Spinal cord (tissue), 10 donors: ENCODE data around the gene SEC11C. TPM values are rescaled to one million over a fixed set of nuclear protein-coding genes. Genes with fewer than 3 reads are reported as not detected.

Source experiments
- DNase-seq, 6 donors: peaks; one replicate each; pipeline versions ENCODE4 v3.0.0 to v3.0.0-alpha.2; 2013 to 2015; ENCODE audit warnings: low spot score in 6 of 6, low read depth in 4 of 6
- H3K27ac ChIP-seq: one replicate; pipeline ENCODE4 v1.5.1; 2013; ENCODE audit warnings: low read depth, low read length, control low read depth
- H3K27me3 ChIP-seq: one replicate; pipeline ENCODE4 v1.6.1; 2013; ENCODE audit warnings: low read length; ENCODE audit not compliant: control insufficient read depth, insufficient read depth
- H3K36me3 ChIP-seq: one replicate; pipeline ENCODE4 v1.6.1; 2013; ENCODE audit warnings: low read length; ENCODE audit not compliant: control insufficient read depth, insufficient read depth
- H3K4me1 ChIP-seq: one replicate; pipeline ENCODE4 v1.6.1; 2013; ENCODE audit warnings: low read length; ENCODE audit not compliant: control insufficient read depth, insufficient read depth
- H3K4me3 ChIP-seq: one replicate; pipeline ENCODE4 v1.5.1; 2013; ENCODE audit warnings: low read depth, low read length, control low read depth
- H3K9me3 ChIP-seq: one replicate; pipeline ENCODE4 v1.6.1; 2013; ENCODE audit warnings: low read length; ENCODE audit not compliant: control insufficient read depth, insufficient read depth
- WGBS: methylation state at CpG from one replicate; pipeline ENCODE4 v1.1.5; 2013; ENCODE audit warnings: missing lambda C conversion rate; ENCODE audit not compliant: insufficient coverage; 5-methylcytosine and 5-hydroxymethylcytosine counted together
- long read RNA-seq, 4 donors: transcript quantifications; one replicate each; lab custom pipeline, GENCODE V29; 2026
- polyA plus RNA-seq, 2 donors: library from polyadenylated mRNA; unstranded; fragments of 120-200 nt; gene quantifications; one replicate each; pipeline ENCODE4 v1.2.1, GENCODE V29; 2013; ENCODE audit not compliant: insufficient read length in 2 of 2
- total RNA-seq, 2 donors: library from RNA; depleted of rRNA in 1 of 2; stranded (reverse); fragments of 120-200 nt in 1 of 2; fragments of >200 nt in 1 of 2; gene quantifications; one replicate each; pipeline versions ENCODE4 v1.2.3 to v1.2.4, GENCODE V29; 2013 to 2014
- donor health status: healthy.

The SEC11C gene
- total RNA-seq = 100 to 1,000 TPM in 1 of 2 donors, 10 to 100 TPM in 1; 61.7 to 107 TPM
- 100 to 1,000 TPM; 169 to 206 TPM for polyA plus RNA-seq
- long read RNA-seq, donor 1, transcript SEC11C-204 (6 exons, 1,202 nt) = major isoform, 116 of 155 reads
- long read RNA-seq, donor 1, transcript SEC11C-203 (3 exons, 1,088 nt) = minor isoform, 7 of 155 reads
- long read RNA-seq, donor 1, transcript SEC11C-202 (4 exons, 2,054 nt) = minor isoform, 6 of 155 reads
- long read RNA-seq, donor 1, partial matches to known transcripts = 19 of 155 reads
- long read RNA-seq, donor 1, other reads (novel, unspliced or antisense) = 0 of 155 reads
- long read RNA-seq, donor 2, transcript SEC11C-204 (6 exons, 1,202 nt) = major isoform, 31 of 46 reads
- long read RNA-seq, donor 2, transcript SEC11C-202 (4 exons, 2,054 nt) = minor isoform, 6 of 46 reads
- long read RNA-seq, donor 2, transcript SEC11C-203 (3 exons, 1,088 nt) = minor isoform, 7 of 46 reads
- long read RNA-seq, donor 2, partial matches to known transcripts = 0 of 46 reads
- long read RNA-seq, donor 2, other reads (novel, unspliced or antisense) = 0 of 46 reads
- long read RNA-seq, donor 3, transcript SEC11C-203 (3 exons, 1,088 nt) = minor isoform, 5 of 58 reads
- long read RNA-seq, donor 3, transcript SEC11C-204 (6 exons, 1,202 nt) = major isoform, 43 of 58 reads
- long read RNA-seq, donor 3, partial matches to known transcripts = 0 of 58 reads
- long read RNA-seq, donor 3, other reads (novel, unspliced or antisense) = 0 of 58 reads
- long read RNA-seq, donor 4, transcript SEC11C-204 (6 exons, 1,202 nt) = major isoform, 88 of 118 reads
- long read RNA-seq, donor 4, transcript SEC11C-202 (4 exons, 2,054 nt) = minor isoform, 5 of 118 reads
- long read RNA-seq, donor 4, transcript SEC11C-203 (3 exons, 1,088 nt) = minor isoform, 5 of 118 reads
- long read RNA-seq, donor 4, partial matches to known transcripts = 12 of 118 reads
- long read RNA-seq, donor 4, other reads (novel, unspliced or antisense) = 0 of 118 reads

DNA sequence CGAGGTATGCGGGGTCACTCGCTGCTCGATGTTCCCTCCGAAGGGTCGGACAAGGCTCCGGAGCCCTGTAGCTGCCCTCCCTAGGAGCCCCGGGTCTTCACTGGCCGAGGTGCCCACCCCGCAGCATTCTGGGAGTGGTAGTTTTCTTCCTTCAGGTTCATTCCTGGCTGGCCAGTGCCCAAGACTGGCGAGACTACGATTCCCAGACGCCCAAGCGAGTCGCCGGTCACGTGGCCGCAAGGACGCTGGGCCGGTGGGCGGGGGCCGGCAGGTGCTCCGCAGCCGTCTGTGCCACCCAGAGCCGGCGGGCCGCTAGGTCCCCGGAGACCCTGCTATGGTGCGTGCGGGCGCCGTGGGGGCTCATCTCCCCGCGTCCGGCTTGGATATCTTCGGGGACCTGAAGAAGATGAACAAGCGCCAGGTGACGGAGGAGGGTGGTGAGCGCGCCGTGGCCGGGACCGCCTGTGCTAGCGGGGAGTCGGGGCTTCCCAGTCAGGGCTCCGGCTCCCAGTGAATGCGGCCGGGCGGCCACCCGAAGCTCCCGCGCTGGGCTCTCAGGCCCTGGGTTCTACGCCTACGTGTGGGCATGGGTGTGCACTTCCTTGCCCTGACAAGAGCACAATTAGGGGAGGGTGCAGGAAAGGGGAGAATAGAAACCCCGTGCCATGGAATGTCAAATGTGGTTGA lies at the start of gene SEC11C:
TSS of gene SEC11C (plus strand) at position 270 of the 687 bp plus-strand sequence. CDS start at position 335, 65 bp downstream.
- no peaks in the 10 kb centered on the region for H3K36me3 ChIP-seq
- H3K9me3 ChIP-seq = no peaks in the 10 kb centered on the region
- H3K4me3 ChIP-seq = peak within 1 kb of the TSS; percentile 86
- H3K27me3 ChIP-seq = peaks cover 6% of the 10 kb centered on the region
- peak within 1 kb of the TSS; percentile 94 for H3K27ac ChIP-seq
- 0% methylated on average over 55 of the region's 55 CpGs for WGBS
- H3K4me1 ChIP-seq = peaks cover 4% of the 10 kb centered on the region
- peak; percentile 95 to 100 (median 98) for DNase-seq

DNA sequence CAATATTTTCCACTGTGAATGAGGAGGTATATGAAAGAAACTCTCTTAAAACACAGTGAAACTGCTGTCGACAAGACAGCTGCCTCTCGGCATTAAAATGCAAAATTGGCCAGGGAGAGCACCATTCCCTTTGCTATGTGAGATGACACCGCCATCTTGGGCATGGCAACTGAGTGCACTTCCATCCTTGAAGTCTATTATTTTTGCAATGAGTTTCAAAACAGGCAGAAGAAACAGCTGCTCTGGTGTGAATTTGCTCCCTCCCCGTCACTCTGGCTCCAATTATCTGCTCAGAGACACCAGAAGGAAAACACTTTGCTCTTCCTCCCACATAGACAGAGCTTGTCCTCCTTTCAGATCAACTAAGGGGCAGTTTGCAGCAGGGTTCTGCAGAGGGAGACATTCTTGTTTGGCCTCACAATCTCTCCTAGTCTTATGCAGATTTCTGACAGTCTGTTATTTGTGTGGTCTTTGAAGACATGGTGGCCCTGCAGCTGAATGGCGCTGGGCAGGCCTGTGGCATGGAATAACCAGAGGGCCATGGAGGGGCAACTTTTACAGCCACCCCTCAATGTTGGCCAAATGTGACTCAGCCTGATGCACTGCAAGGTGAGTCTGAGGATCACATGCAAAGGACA lies 48.6 kb upstream of the SEC11C start:
- H3K4me3 ChIP-seq = no peak overlapping the region
- no peaks in the 10 kb centered on the region for H3K36me3 ChIP-seq
- no peaks in the 10 kb centered on the region for H3K27me3 ChIP-seq
- no peak overlapping the region for H3K27ac ChIP-seq
- 95% methylated on average over 4 of the region's 5 CpGs for WGBS
- no peaks in the 10 kb centered on the region for H3K4me1 ChIP-seq
- no peak for DNase-seq
- H3K9me3 ChIP-seq = no peaks in the 10 kb centered on the region

DNA sequence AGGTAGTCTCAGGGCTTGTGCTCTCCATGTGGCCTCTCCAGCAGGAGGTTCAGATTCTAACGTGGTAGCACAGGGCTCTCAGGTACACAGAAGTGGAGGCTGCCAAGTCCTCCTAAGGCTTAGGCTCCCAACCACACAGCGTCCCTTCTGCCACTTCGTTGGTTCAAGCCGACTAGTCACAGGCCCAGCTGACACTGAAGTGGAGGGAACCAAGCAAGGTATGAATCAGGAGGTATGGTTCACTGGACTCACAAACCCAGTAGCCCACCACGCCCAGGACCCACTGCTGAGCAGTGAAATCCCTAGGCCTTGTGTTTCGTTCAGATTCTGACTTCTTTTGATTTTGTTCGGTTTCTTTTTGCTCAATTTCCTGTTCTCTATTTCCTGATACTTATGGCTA lies 46.0 kb upstream of the SEC11C start:
- WGBS = 92% methylated on average over 5 of the region's 7 CpGs

DNA sequence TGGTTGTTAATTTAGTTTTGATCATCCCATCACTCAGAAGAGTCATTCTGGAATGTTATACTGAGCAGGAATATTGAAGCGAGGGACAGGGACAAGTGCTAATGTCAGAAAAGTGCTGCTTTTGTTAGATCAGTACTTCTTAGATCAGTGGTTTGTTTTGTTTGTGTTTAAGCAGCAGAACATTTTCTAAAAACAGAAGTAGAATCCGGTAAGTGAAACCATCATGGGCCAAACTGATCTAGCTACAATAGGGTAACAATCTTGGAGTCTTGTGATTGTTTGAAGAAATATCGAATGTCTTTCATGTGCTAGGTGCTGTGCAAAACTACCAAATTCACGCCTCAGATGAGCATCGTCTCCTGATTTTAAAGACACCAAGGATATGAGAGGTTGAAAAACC lies 45.1 kb upstream of the SEC11C start:
- Histone ChIP-seq H3K4me1 (no peaks in the 10 kb centered on the region), H3K27ac (no peak overlapping the region), H3K27me3 (no peaks in the 10 kb centered on the region), H3K4me3 (no peak overlapping the region), H3K36me3 (no peaks in the 10 kb centered on the region), H3K9me3 (no peaks in the 10 kb centered on the region)
- WGBS = 89% methylated on average over 5 of the region's 5 CpGs
- no peak for DNase-seq

More for the DNA sequence above, 46.0 kb upstream of the SEC11C start:
- no peak for DNase-seq
- Histone ChIP-seq H3K4me3 (no peak overlapping the region), H3K27me3 (no peaks in the 10 kb centered on the region), H3K27ac (no peak overlapping the region), H3K4me1 (no peaks in the 10 kb centered on the region), H3K9me3 (no peaks in the 10 kb centered on the region), H3K36me3 (no peaks in the 10 kb centered on the region)

DNA sequence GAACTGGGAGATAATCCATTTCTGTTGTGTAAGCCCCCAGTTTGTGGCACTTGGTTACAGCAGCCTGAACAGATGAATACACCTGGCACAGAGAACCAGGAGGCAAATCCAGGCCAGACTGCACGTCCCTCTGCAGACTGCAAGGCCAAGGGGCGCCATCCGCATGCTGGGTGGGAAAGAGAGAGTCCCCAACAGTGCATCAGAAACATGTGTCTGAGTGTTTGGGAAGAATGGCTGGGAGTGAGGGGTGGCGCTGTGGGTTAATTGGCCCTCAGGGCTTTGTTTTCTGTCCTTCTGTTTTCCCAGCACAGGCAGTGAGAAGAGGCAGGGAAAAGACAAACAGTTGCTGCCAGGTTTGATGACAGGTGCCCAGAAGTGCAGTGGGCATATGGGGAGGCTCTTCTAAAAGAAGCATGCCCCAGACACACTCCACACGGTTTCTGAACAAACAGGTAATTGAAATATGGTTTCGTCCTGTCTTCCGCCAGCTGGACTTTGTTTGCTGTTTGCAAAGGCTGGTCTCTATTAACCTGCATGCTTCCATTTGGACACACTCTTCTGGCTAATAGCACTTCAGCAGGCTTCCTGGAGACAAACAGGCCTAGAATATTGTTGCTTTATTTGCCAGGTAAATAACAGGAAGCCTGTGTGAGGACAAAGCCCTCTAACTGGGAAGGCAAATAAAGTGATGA lies 43.4 kb upstream of the SEC11C start:
- no peak overlapping the region for H3K4me3 ChIP-seq
- H3K9me3 ChIP-seq = no peaks in the 10 kb centered on the region
- H3K27me3 ChIP-seq = no peaks in the 10 kb centered on the region
- 56% methylated on average over 7 of the region's 7 CpGs for WGBS
- DNase-seq = peak in 1 of 6 donors; percentile 9
- no peaks in the 10 kb centered on the region for H3K36me3 ChIP-seq
- H3K4me1 ChIP-seq = no peaks in the 10 kb centered on the region
- no peak overlapping the region for H3K27ac ChIP-seq

DNA sequence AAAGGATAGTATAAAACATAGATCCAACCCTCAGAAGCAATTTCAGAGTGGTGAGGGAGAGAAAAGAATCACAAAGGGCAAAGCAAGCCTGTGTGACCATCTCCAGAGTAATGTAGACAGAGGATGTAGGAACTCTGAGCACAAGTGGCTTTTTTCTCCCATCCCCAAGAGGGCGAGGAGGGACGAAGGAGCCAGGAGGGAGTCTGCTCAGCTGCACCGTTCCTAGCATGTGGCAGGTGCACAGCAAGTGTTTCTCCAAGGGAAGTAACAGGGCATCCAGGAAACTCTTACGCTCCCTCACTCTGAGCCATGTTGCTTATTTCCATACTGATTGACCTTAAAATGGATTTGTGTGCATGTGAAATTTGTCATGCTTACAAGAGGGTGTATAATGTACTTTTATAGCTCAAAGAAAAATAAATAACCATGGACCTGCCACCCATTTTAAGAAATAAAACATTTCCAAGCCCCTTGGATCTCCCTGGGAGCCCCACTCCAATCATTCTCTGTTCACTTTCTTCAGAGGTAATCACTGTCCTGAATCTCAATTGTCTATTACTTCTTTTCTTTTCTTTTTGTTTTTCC lies 37.8 kb upstream of the SEC11C start:
- H3K27me3 ChIP-seq = no peaks in the 10 kb centered on the region
- no peaks in the 10 kb centered on the region for H3K9me3 ChIP-seq
- WGBS = 14% methylated on average over 3 of the region's 4 CpGs
- H3K4me1 ChIP-seq = no peaks in the 10 kb centered on the region
- no peak for DNase-seq
- no peak overlapping the region for H3K4me3 ChIP-seq
- no peaks in the 10 kb centered on the region for H3K36me3 ChIP-seq
- H3K27ac ChIP-seq = no peak overlapping the region

DNA sequence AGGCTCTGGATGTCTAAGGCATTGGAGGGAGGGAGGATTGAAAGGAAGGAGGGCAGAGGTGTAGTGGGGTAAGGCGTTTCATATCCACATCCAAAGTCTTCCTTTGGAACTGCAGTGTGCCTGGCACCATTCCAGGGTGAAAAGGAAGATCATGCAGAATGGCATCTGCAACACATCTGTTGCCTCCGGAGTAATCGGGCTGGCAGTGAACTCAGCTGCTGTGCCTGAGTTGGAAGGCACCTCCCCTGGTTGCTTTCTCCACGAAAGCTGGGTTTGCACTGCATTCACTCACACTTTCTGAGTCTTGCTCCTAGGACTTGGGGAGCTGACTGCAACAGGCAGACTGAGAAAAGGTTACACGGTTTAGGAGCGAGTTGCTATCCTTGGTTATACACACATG lies 30.3 kb upstream of the SEC11C start:
- peak in 1 of 6 donors; percentile 32 for DNase-seq
- peaks cover 3% of the 10 kb centered on the region for H3K4me1 ChIP-seq
- WGBS = 50% methylated on average over 3 of the region's 6 CpGs
- no peak overlapping the region for H3K27ac ChIP-seq
- H3K27me3 ChIP-seq = no peaks in the 10 kb centered on the region
- no peaks in the 10 kb centered on the region for H3K9me3 ChIP-seq
- H3K4me3 ChIP-seq = no peak overlapping the region
- H3K36me3 ChIP-seq = no peaks in the 10 kb centered on the region

DNA sequence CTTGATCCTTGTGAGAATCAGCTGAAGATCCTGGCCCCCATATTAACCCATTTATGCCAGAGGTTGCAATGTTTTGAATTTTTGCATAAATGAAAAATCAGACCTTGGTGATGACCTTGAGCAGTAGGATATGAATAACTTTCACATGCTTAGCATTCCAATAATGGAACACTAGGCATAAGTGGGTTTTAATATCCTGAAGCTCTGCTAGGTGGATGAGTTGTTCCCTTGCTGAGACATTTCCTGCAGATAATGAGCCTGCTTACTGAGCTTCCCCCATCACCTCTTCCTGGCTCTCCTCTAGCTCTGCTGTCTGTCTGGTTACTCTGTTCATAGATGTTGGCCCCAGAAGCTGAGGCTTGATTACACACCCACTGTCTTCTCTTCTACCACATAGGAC lies 25.5 kb upstream of the SEC11C start:
- no peaks in the 10 kb centered on the region for H3K9me3 ChIP-seq
- DNase-seq = no peak
- no peaks in the 10 kb centered on the region for H3K27me3 ChIP-seq
- no peak overlapping the region for H3K4me3 ChIP-seq
- no peaks in the 10 kb centered on the region for H3K36me3 ChIP-seq
- H3K27ac ChIP-seq = no peak overlapping the region
- peaks cover 3% of the 10 kb centered on the region for H3K4me1 ChIP-seq
